ENCODE data around the gene STARD13.

STARD13 gene

DNA sequence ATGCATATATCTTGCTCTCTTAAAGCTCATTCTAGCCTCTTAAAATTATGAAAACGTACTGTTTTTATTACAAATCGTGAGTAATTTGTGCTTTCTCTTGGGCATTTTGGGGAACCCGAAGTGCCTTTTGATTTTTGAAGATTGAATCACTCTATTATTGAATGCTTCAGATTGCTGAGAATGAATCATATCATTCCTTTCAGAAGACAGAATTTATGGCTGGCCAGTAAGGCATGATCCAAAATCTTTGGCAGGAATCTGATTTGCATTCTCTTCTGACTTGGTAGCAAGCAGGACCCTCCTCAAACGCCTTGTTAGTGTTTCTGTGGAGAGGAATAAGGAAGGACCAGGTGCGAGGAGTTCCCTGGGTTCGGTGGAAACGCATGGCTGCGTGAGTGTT, 49.5 kb downstream of the STARD13 start:
- in situ Hi-C loops (cut with HindIII; ENCODE audit: low pct_unique_long_range_greater_than_20kb, low sequenced_read_pairs), result no loop called here
- TF ChIP-seq JUND (IDR thresholded peaks at IDR 0.05; ENCODE audit: low read depth), result no peak
- no peak for DNase-seq (ENCODE audit: low read depth in 1 of 2, low spot score in 1 of 2)

DNA sequence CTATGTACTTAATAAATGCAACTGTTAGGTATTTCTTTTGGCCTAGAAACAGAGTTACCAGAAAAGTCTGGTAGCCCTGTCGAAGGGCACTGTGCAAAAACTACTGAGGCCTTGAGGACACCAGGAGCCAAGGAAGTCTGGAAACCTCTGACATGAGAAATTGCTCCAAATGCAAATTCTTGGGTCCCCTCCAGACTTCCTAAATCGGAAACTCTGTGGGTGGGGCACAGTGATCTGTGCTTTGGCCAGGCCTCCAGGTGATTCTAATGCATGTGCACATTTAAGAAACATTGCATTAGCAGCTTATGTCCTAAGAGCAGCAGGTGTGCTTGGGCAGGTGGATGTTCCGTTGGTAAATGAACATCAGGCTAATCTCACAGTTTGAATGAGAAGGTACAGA, 50.0 kb downstream of the STARD13 start:
- DNase-seq (ENCODE audit: low read depth in 1 of 2, low spot score in 1 of 2), result no peak
- TF ChIP-seq JUND (IDR thresholded peaks at IDR 0.05; ENCODE audit: low read depth), result no peak
- in situ Hi-C loops (cut with HindIII; ENCODE audit: low pct_unique_long_range_greater_than_20kb, low sequenced_read_pairs), result no loop called here

DNA sequence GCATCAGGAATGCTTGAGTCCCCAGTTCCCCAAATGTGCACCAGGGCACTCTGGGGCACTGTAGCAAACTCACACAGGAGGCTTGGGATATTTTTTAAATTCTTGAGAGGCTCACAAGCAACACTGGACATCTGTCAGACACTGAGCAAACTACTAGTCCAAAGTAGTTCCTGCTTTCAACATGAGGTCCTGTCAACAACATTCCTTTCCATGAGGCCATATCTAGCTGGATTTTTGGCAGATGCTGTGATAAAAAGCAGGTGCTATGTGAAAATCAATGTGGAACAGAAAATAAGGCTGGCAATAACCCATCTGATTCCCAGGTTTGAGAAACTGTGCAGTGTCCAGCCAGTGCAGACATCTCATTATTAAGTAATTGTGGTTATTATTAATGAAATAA, 50.5 kb downstream of the STARD13 start:
- no peak for TF ChIP-seq JUND (IDR thresholded peaks at IDR 0.05; ENCODE audit: low read depth)
- in situ Hi-C loops (cut with HindIII; ENCODE audit: low pct_unique_long_range_greater_than_20kb, low sequenced_read_pairs), result no loop called here
- no peak for DNase-seq (ENCODE audit: low read depth in 1 of 2, low spot score in 1 of 2)

DNA sequence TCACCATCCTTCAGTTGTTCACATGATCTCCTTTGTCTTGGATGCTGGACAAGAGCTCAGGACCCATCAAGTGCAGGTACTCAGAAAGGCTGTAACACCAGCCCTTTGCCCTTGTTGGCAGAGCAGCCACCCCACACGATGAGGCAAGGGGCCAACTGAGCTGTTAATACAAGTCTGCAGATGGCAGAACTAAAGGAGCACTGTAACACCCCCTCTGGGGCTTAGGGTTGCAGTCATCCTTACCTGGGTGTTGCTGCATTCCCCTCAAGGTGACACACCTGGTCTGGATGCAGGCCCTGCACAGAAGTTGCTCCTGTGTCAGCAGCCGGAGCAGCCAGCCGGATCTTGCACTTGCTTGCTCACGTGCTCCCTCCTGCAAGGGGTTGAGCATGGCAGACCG, 52.0 kb downstream of the STARD13 start:
- in situ Hi-C loops (cut with HindIII; ENCODE audit: low pct_unique_long_range_greater_than_20kb, low sequenced_read_pairs), result no loop called here
- TF ChIP-seq JUND (IDR thresholded peaks at IDR 0.05; ENCODE audit: low read depth), result no peak
- no peak for DNase-seq (ENCODE audit: low read depth in 1 of 2, low spot score in 1 of 2)

DNA sequence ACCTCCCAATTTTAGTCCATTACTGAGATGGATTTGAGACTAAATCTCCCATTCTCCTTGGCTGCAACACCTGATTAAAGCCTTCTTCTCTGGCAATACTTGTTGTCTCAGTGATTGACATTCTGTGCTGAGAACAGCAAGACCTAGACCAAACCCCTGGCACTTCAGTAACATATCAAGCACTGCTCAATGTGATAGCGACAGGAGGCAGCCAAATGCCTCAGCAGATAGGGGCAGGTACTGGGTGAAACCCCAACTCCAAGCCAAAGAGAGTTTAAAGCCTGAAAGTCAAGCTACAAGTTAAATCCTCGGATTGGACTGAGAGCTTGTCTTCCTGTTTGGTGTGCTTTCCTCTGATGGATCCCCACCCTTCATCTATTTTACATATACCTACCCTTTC, 52.7 kb downstream of the STARD13 start:
- in situ Hi-C loops (cut with HindIII; ENCODE audit: low pct_unique_long_range_greater_than_20kb, low sequenced_read_pairs), result no loop called here
- no peak for DNase-seq (ENCODE audit: low read depth in 1 of 2, low spot score in 1 of 2)
- no peak for TF ChIP-seq JUND (IDR thresholded peaks at IDR 0.05; ENCODE audit: low read depth)

DNA sequence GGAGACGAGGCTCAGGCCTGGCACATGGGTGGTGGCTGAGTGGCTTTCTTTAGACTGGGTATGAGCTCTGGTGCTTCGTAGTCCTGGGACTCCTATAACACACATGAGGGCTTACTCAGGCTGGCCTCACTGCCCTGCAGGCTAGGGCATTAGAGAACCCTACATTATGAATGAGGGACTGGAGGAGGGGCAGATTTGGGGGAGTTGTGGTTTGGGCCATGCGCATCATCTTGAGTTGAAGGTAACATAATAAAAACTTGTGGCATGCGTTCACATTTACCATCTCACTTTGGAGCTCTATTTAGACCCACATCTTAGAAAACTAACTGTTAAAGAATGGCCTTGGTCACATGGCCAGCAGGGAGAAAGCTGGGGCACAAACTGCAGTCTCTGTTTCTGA, 54.2 kb downstream of the STARD13 start:
- no peak for DNase-seq (ENCODE audit: low read depth in 1 of 2, low spot score in 1 of 2)
- in situ Hi-C loops (cut with HindIII; ENCODE audit: low pct_unique_long_range_greater_than_20kb, low sequenced_read_pairs), result no loop called here
- TF ChIP-seq JUND (IDR thresholded peaks at IDR 0.05; ENCODE audit: low read depth), result no peak

DNA sequence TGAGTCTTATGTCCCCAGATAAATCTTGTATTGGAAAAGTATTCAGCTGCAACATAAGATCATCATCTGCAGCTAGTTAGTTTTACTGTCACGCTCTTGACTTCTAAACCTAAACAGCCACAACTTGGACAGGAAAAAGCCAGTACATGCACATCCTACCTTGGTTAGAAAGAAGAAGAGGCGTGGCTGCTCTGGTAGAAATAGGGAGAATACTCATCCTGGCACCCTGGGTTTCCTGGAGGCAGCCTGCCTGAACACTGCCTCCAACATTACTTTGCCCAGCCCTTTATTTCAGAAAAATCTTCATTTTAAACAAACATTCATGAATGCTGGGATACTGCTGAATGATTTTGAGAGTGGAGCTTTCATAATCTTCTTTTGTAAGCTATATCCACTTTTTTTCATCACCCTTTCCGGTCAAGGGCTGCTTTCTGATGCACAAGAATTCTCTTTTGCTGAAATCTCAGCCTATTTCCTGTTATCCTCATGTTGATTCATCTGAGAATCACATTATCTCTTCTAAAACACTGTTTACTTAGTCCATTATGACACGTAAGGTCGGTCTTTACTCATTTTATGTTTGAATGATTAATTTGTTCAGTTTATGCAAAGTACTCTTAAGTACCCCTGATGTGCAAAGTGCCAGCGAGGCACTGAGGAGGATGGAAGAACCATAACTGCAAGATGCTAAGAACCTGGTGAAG, 55.2 kb downstream of the STARD13 start:
- no peak for DNase-seq (ENCODE audit: low read depth in 1 of 2, low spot score in 1 of 2)
- no peak for TF ChIP-seq JUND (IDR thresholded peaks at IDR 0.05; ENCODE audit: low read depth)
- in situ Hi-C loops (cut with HindIII; ENCODE audit: low pct_unique_long_range_greater_than_20kb, low sequenced_read_pairs), result no loop called here

DNA sequence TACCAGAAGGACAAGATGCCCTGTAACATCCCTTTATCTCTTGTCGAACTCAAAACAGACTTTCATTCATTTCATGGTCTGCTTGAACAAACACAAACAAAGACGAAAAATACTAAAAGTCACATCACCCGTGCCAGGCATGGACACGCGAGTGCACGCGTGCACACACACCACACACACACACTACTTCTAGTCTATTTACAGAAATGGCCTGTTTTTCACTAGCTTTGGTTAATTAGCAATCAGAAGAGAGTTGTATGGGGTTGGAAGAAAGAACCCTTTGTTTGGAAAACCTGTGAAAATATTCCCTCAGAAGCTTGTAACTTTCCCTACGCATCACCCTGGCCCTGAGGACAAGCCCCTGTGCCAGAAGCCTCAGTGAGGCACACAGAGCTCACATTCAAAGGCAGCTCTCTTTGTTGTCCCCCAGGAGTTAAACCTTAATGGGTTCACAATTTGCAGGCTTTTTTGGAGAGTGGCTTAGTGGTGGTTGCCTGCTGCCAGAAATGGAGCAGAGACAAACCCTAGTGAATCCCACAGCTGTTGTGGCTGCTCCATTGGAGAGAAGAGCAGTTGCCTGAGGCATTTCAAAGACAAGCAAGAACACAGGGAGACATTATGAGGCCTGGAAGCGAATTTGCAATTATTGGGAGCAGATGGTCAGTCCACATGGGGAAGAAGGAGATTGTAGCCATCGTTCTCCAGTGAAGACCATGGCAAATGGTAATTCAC, 55.9 kb downstream of the STARD13 start:
- DNase-seq (ENCODE audit: low read depth in 1 of 2, low spot score in 1 of 2), result no peak
- TF ChIP-seq JUND (IDR thresholded peaks at IDR 0.05; ENCODE audit: low read depth), result no peak
- in situ Hi-C loops (cut with HindIII; ENCODE audit: low pct_unique_long_range_greater_than_20kb, low sequenced_read_pairs), result no loop called here

DNA sequence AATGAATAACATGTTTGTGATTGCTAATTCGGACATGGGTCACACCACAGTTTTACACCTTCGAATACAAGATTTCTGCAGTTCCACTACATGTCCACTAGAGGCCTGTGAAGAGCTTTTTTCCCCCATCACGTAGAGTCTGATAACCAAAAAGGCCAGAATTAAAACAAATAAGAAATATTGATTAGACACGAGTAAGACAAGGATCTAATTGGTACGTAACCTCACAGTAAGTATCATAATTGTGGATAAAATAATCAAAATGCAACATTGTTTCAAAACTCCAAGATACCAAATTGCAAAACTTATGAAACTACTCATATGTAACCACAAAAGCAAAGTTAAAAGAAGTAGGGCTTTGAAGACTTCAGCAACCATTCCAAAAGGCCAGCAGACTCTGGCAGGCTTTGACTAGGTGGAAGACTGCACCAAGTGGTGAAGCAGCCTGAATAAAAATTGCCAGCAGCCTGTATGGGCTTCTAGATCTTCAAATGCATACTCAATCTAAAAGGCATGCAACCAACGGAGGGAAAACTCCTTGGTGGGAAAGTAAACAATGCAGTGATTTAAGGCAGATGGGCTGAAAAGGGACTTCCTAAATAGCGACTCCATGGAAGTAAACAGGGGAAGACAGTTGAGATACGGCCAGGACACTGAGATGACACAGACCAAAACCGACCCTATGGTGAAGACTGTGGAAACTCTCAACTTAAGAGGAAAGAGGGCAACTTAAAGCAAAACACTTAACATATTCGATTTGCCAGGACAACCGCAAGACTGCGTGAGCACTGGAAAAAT, 56.7 kb downstream of the STARD13 start:
- in situ Hi-C loops (cut with HindIII; ENCODE audit: low pct_unique_long_range_greater_than_20kb, low sequenced_read_pairs), result no loop called here
- no peak for TF ChIP-seq JUND (IDR thresholded peaks at IDR 0.05; ENCODE audit: low read depth)

DNA sequence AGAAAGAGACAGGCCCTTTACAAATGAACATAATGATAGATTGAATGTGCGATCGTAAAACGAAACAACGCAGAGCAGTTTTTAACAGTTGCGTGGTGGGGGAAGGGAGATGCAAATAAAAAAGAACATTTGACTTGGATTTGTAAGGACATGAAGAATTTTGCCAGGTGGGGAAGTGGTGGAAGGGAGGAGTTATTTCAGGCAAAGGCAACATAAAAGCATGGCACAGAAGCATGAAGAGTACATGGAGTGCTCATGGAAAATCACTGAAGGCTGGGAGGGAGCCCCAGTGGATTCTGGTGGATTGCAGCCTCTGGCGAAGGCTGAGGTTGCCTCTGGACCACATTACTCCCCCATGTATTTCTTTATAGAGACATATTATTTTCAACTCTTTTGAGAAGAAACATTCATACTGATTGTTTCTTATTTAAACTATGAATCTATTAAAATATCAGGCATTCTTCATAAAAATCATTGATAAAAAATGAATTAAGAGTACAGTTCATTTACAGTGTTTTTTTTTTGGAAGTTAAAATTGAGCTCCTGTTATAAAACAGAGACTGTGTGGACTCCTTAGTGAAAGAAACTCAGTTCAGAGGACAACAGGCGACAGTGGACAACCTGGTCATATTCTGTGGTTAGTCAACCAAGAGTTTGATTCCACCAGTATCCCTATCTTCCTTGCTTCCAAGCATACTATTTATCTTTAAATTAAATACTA, 57.5 kb downstream of the STARD13 start:
- peak in 1 of 2 experiments; percentile 74 for DNase-seq (ENCODE audit: low read depth in 1 of 2, low spot score in 1 of 2)
- in situ Hi-C loops (cut with HindIII; ENCODE audit: low pct_unique_long_range_greater_than_20kb, low sequenced_read_pairs), result no loop called here
- TF ChIP-seq JUND (IDR thresholded peaks at IDR 0.05; ENCODE audit: low read depth), result no peak

More for the DNA sequence above, 56.7 kb downstream of the STARD13 start:
- DNase-seq (ENCODE audit: low read depth in 1 of 2, low spot score in 1 of 2), result peak in 1 of 2 experiments; percentile 49

DNA sequence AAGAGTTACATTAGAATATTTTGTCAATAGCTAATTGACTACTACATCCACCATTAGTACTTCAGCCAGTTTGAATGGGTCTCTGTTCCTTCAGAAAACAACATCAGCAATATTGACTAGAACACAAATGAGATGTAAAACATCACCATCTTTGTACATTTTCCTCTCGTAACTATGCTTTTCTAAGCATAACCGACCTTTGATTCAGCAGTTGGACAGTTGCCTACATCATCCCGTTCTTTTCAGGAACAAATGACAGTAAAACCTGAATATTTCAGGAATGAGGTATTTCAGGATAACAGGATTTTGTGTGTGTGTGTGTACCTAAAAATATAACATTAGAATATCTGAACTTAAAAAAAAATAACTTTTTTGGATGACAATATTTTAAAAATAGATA, 60.9 kb downstream of the STARD13 start:
- in situ Hi-C loops (cut with HindIII; ENCODE audit: low pct_unique_long_range_greater_than_20kb, low sequenced_read_pairs), result no loop called here
- TF ChIP-seq JUND (IDR thresholded peaks at IDR 0.05; ENCODE audit: low read depth), result no peak
- DNase-seq (ENCODE audit: low read depth in 1 of 2, low spot score in 1 of 2), result no peak

DNA sequence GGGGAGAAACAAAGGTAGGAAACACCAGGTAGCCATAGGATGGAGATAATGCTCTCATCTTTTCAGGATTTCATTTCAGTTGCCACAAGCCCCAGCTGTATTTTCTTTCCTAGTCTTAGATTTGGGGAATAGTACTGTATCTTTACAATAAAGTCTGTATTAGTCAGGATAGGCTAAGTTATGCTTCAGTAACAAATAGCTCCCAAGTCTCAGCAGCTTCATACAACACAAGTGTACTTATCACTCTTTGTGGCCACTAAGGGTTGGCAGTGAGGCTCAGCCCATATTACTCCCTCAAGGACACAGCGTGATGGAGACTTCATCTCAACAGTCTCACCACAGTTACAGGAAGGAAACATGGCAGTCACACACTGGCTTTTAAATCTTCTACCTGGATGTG, 61.4 kb downstream of the STARD13 start:
- no peak for DNase-seq (ENCODE audit: low read depth in 1 of 2, low spot score in 1 of 2)
- no peak for TF ChIP-seq JUND (IDR thresholded peaks at IDR 0.05; ENCODE audit: low read depth)
- in situ Hi-C loops (cut with HindIII; ENCODE audit: low pct_unique_long_range_greater_than_20kb, low sequenced_read_pairs), result no loop called here
